COLO668 (cell line): Measurements from ENCODE around the gene KCNH4.
A peak's percentile ranks its signal among the peaks of the same experiment; 100 is the strongest.
"Not testable (repeated sequence)": the region's sequence is repeated elsewhere in the genome, so short reads cannot be mapped to it uniquely, and the experiment has no call there.

ENCODE experiments used
- DNase-seq: peaks from one replicate; lab custom pipeline; 2025; ENCODE audit not compliant: unreplicated experiment; lab: John Stamatoyannopoulos, UW

Gene KCNH4

DNA sequence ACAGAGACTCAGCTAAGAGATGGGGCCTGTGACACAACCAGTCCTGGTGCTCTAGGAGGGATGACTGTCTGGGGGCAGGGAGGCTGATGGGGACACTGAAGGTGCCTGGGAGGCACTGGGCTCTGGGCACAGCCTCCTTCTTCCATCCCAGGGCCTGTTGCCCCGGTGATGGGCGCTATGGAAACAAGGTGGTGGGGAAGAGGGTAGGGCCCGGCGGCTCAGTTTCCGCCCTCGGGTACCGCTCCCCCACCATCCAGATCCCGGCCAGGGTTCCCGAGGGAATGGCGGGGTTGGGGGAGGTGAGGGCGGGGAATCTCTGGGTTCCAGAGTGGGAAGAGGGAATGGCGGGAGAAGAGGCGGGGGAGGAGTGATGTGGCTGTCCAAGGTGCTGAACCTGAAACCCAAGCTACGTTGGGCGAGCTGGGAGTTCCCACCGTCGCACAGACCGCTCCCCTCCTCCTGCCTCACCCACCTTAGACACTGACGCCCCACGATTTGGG is 981 bp downstream of the KCNH4 start:
- DNase-seq = peak; percentile 50

DNA sequence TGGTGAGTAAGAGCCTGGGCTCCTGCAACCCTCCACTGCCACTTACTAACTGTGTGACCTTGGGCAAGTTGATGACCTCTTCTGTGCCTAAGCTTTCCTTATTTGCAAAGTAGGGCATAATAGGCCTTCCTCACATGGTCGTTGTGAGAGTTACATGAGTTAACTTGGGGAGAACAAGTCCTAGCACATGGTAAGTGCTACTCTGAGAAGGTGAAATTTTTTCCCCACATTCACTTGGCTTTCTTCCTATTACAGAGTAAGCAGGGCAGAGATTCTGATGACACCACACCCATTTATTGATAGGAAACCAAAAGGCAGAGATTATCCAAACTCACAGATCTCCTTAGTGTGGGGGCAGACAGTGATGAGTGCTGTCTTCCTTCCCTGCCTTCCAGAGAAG is 1.6 kb downstream of the KCNH4 start:
- no peak for DNase-seq

DNA sequence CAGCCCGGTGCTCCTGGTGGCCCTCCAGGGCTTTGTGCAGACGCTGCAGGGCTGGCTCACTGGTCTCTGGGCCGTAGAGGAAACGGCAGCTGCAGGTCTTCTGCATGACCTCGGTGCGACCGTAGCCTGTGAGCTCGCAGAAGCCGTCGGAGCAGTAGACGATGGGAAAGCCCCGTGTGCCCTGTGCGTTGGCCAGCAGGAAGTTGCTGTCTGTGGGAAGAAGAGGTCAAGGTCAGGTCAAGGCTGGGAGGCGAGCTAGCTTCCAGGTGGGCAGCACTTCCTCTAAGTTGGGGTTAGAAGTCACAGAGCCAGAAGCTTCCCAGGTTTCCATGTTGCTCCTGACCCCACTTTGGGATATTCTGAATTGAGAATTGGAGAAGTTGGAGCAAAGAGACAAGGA is 2.1 kb downstream of the KCNH4 start:
- no peak for DNase-seq

DNA sequence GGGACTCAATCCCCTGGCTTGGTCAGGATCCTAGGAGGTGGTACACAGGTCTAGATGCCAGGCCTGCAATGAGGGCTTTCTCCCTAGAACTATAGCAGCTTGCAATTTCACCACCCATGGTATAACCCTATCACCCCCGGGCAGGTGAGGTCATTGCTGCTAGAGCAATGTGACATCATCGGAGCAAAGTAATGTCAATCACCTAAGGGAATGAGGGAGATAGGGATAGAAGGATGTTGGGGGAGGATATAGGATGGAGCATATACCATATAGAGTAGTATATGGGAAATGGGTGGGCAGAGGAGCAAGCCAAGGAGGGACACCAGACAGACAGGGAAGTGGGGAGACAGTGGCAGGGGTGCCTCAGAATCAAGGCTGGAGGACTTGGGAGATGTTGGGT is 3.3 kb downstream of the KCNH4 start:
- no peak for DNase-seq

DNA sequence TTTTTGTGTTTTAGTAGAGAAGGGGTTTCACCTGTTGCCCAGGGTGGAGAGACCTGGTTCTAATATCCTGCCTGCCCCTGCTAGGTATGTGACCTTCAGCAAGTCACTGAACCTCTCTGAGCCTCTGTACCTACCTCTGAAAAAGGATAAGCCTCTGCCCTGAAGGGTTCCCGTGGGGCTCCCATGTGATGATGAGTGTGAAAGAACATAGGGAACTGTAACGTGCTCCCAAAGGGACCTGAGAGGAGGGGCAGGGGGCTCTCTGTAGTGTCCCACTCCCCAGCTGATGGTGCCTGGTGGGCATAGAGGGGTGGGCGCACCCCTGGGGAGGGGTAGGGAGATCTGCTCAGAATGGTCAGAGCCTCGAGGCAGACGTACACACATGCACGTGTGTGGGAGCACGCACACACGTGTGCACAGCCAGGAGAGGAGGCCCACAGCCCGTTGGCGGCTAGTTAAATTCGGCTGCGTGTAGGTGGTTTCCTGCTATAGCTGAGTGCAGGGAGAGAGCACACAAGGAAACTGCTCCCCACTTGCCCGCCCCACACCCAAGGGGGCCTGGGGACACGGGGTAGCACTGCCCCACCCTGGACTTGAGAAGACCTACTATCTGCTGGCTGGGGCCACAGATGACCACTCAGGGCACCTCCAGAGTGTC is 6.7 kb downstream of the KCNH4 start:
- DNase-seq = no peak

DNA sequence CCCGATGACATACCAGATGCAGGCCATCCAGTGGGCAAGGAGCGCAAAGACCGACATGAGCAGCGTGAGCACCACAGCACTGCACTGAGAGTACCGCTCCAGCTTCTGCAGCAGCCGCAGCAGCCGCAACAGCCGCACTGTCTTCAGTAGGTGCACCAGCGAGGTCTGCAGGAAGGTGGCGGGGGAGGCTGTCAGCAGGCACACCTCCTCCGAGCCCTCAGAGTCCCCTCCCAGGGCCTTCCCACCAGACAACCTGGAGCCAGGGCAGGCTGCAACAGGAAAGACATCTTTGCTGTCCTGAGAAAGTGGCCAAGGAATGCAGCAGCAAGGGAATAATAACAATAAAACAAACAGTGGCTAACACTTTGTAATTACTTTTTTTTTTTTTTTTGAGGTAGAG is 9.1 kb downstream of the KCNH4 start:
- DNase-seq = no peak

DNA sequence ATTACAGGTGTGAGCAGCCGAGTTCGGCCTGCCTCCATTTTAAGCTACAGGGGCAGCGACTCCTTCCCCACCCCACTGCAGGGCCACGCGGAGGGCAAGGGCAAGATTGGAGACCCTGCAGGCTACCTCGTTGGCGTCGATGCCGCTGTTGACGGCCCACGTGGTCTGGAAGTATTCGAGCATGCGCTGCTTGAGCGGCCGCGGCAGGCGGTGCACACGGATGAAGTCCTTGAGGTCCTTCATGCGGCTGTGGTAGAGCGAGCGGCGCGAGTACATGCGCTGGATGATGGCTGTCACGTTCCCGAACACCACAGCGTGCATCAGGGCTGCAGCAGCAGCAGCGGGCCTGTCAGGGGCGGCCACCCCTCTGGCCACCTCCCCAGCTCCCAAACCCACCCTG is 11.6 kb downstream of the KCNH4 start:
- DNase-seq = no peak

DNA sequence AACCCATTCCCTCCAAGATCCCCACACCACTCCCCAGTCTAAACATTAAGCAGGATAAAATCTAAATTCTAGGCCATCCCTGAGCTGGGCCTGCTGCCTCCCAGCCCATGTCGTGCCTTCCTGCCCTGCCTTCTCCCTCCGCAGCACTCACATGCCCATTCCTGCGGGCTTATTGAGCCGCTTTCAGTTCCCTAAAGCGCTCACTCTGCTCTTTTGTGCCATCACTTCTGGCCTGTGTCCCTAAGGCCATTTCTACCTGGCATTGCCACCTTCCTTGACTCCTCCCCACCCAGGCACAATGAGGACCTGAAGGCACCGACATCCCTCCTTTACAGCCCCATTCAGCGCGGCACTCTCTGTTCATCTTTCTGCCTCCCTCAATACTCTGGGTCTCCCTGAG is 13.1 kb downstream of the KCNH4 start:
- DNase-seq = no peak

DNA sequence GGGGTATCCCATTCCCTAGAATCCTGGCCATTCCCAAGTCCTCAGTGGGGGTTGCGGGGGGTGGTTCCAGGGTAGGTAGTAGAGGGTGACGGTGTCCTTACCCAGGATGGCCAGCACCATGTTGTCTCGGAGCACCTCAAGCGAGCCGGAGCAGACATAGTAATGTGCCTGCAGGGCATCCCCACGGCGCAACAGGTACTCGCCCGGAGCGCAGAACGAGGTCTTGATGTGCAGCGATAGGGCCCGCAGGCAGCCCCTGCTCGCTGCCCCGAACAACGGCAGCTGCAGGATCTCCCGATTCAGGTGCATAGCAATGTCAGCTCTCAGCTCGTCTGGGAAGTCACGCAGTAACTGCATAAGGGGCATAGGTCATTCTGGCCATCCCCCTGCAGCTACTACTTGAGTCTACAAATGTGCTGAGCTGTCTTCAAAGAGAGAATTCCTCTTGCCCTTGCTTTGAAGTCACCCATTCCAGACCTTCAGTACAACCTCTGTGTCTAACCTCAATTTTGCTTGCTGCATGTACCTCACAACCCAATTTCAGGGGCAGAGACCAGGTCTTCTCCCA is 14.7 kb downstream of the KCNH4 start:
- DNase-seq = no peak

DNA sequence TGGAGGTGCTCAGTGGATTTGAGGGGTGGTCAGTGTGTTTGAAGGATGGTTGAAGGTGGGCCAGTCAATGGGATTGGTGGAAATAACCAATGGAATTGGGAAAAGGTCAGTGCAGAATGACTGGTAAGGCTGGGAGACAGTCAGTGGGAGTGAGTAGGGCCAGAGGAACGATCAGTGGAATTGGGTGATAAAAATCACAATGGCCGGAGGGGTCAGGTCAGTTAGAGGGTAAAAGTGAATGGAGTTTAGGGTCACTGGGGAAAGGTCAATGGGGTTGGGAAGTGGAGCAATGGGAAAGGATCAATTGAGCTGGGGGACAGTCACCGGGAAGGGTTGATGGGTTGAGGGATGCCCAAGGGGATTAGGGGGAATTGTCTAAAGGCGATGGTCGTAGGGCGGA is 15.2 kb downstream of the KCNH4 start:
- no peak for DNase-seq

DNA sequence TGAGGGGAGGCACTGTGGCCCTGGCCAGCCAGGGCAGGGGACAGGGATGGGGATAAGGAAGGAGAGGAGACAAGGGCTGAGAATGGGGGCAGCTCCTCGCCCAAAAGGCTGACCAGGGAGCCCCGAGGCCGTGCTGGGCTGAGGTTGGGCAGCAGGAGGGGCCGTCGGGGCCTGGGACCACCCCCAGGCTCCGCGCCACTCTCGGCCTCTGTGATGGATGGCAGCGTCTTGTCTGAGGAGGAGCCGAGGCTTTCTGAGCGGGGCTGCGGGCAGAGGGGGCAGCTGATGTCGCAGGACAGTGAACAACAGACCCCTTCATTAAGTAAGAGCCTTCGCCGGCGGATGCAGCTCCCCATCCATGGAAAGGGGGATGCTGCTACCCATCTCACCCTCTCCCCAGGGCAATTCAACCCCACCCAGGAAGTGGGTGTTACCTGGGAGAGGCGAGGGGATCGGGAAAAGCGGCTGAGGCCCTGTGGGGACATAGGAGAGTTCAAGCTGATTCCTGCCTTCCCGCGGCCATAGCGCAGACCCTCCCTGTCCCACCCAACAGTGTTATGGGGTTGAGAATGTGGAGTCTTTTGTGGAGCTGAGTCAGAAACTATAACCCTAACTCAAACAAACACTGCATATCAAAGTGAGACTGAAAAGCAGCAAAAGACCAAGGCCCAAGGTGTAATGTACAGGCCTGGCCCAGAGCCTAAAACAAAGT is 17.1 kb downstream of the KCNH4 start:
- no peak for DNase-seq

DNA sequence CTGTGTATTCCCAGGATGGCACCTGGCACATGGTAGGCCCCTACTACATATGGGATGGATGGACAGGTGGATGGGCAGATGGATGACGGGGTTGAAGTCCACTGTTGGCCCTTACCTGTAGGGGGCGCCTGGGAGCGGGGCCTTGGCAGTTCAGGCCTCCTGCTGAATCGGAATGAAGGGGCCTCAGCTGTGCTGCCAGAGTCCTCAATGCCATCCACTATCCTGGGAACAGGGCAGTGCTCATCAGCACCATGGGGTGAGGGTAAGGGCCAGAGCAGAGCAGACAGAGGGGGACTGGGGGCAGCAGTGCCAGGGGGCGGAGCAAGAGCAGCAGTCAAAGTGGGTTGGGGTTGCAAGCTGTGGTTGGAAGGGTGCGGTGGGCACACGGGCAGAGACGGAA is 17.8 kb downstream of the KCNH4 start:
- DNase-seq = peak; percentile 18

DNA sequence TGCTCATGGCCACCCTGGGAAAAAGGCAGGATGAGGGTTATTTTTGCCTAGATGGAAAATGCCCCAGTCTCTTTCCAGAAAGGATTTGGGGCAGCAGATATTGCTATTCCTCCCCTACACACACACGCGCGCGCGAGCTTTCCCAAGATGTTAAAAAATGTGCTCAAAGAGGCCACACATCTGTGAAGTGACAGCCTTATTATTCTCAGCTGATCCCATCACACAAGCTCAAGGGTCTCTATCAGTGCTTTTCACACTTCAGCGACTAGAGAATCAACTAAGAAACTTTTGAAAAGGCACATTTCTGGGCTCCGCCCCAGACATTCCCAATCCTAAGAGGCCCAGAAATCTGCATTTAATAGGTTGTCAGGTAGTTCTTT is 20.4 kb downstream of the KCNH4 start:
- no peak for DNase-seq

DNA sequence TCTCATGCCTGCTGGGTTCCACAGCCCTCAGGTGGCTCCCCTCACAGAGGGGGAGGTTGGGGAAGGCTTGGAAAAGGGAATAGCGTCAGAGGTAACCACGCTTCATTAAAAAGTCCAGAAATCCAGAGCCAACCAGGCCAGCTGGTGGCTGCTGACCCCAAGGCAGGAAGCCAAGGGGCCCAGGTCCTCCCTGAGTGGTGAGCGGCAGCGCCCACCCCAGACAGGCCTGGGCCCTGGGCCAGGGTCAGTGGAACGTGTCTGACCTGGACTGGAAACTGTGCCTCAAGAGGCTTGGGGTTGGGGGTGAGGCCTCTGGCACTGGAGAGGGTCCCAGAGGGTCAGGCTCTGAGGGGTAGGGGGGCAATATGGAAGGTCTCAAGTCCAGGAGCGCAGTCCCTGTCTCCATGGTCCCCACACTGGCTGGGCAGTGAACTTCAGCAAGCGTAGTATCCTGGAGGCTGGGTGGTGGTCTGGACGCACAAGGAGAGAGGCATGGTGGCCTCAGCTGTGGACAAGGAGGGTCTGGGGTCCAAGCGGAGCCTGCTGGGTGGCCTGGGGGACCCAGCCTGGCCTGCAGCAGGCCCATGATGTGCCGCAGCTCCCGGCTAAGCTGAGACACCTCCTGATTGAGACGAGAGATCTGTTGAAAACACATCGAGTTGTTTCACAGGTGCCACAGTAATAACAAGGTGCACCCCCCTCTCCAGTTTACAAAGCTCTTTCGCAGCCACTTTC is 21.0 kb downstream of the KCNH4 start:
- DNase-seq = no peak

DNA sequence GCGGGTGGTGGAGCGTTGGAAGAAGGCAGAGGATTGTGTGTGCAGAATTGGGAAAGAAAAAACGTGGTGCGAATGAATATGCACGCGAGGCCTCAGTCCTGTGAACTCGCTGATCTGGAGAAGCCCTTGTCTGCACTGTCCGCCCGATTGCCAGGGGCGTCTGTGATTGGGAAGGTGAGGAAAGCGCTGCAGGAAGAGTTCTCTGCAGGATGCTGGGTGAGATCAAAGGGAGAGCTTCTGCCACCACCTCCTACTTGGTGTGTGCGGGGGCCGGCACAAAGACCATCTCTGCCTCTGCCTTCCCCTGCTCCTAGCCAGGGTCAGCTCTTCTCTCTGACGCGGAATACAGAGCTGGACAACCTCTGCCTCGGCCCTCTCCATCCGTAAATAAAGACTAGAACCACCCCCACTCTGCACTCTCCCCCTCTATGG is 25.3 kb downstream of the KCNH4 start:
- no peak for DNase-seq

DNA sequence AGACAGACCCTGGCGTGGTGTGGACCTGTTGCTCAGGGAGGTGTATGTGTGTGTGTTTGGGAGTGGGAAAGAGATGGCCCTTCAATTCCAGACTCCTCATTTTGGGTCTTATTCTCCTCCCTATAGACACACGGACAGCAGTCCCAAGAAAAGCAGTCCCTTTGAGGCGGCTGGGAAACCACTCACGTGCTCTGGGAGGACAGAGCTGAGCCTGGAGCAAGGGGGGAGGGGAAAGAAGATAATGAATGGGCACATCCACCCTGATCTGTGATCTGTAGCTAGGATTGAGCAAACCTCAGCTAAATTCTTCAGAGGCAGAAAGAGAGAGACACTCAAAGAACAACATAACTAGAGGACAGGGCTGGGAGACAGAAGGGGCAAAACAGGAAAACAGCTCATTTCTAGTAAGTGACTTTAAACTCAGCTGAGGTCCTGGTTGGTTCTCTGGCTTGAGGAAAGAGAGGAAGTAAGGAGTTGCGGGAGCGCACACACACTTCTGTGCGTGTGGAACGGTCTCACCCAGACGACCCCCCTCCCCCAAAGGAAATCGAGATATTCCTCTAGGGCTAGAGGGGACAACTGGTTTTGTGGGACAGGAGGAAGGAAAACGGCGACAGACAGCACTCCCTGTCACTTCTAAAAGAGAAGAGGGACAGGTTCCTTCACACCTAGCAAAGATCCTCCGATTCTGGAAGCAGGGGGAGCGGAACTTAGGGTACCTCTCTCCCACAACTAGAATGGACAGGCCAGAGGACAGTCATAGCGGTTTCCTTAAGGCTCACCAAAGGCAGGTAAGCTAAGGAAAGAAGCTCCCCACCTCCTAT is 26.8 kb downstream of the KCNH4 start:
- peak; percentile 2 for DNase-seq

DNA sequence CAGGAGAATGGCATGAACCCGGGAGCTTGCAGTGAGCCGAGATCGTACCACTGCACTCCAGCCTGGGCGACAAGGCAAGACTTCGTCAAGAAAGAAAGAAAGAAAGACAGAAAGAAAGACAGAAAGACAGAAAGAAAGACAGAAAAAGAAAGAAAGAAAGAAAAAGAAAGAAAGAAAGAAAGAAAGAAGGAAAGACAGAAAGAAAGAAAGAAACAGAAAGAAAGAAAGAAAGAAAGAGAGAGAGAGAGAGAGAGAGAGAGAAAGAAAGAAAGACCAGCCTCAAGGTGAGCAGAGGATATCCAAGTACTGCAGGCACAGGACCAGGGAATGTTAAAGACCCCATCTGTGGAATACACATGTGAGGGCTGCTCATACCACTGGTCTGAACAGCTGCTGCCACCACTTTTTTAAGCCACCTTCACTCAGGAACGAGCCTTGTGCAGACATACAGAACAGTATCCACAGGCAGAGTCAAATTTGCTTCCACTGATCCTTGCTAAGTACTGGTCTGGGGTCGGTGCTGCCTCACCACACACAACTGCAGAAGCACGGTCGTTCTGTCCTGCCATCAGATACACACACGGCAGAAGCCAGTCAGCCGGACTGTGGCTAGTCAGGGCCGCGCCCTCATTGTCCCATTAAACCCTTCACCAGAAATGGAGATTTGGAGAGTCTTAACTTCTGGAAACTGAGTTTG is 33.9 kb downstream of the KCNH4 start:
- DNase-seq = no peak

DNA sequence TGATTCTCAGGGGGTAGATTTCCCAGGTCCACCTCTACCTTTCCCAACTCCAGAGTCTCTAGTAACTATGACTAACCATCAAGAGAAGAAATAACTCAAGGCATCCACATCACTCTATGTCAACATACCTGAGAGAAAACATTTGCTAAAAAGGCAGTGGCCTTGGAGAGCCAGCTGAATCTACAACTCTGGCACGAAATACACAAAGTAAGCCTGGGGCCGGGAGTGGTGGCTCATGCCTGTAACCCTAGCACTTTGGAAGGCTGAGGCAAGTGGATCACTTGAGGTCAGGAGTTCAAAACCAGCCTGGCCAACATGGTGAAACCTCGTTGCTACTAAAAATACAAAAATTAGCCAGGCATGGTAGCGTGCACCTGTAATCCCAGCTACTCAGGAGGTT is 37.8 kb downstream of the KCNH4 start:
- DNase-seq = not testable (repeated sequence)

DNA sequence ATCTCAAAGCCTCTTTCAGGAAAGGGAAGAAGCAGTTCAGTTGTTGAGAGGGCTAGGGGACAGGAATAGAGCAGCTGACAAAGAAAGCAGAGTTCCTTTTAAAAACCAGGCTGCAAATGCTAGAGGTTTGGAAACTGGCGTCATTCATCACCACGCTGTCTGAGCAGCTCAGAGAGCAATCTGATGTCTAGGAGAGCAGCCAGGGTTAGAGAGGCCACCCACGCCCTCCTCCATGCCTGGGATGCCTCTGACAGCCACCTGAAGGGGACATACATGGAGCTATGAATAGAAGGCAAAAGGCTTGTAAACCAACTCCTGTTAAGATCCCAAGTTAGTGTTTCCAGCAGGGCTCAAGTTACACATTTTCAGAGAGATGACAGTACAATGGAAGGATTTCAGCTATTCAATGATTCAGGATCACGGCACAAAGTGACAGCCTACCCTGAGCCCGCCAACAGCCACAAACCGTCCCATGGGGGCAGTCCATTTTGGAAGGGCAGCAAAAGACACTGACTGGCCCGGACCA is 38.5 kb downstream of the KCNH4 start:
- DNase-seq = no peak

DNA sequence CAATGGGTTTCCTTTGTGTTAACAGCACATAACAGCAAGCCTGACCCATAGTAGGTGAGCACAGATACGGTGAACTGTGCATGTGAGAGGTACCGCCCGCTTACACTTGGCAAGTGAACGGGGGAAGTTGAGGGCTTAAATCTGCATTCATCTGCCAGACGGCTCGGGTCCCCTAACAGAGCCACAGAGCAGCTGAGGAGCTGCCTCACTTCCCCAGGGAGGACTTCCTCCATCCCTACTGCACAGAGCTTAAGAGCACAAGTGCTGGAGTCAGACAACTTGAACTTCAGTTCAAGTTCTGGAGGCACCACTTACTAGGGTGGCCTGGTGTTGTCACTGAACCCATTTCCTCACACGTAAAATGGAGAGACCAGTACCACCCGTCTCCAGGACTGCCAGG is 39.6 kb downstream of the KCNH4 start:
- DNase-seq = no peak
